Aortic smooth muscle cell (primary cell): Measurements from ENCODE around the gene TBP. TPM values are rescaled to one million over a fixed set of nuclear protein-coding genes. Genes with fewer than 3 reads are reported as not detected.

Experiments
- total RNA-seq: library from RNA; depleted of rRNA; stranded (reverse); fragments of >200 nt; gene quantifications from 2 replicates; pipeline ENCODE4 v1.2.3, GENCODE V29; 2014

The TBP gene
- 7.6 and 8.2 TPM in 2 replicates for total RNA-seq

GRCh38 chr6:170554013-170554795, at the start of gene TBP:
TSS of gene TBP (plus strand) at chr6:170554369. CDS start at chr6:170557030, 2,661 bp downstream.

GRCh38 chr6:170552765-170553533, 1.2 kb upstream of the TBP start, which contains the start of gene PSMB1:
TSS of gene PSMB1 (minus strand) at chr6:170553307. CDS start at chr6:170553242, 65 bp downstream.

GRCh38 chr6:170584181-170584953, 30.2 kb downstream of the TBP start, which contains the start of gene PDCD2:
TSS of gene PDCD2 (minus strand) at chr6:170584637. CDS start at chr6:170584581, 56 bp downstream.

Other genes with a start within 250 kb of the TBP start
- 14.5 and 16.5 TPM in 2 replicates for gene FAM120B, start 247.6 kb upstream of the TBP start, total RNA-seq
- 319 and 323 TPM in 2 replicates for gene PSMB1, start 1.1 kb upstream of the TBP start, total RNA-seq
- gene PDCD2, start 30.3 kb downstream of the TBP start, total RNA-seq, result 40.7 and 48.4 TPM in 2 replicates